ENCODE measurements around the gene RAB40C. TPM values are rescaled to one million over a fixed set of nuclear protein-coding genes. Genes with fewer than 3 reads are reported as not detected.

The RAB40C gene
- polyA plus RNA-seq, 1 donor (not counting 4 experiments of a cell fraction or from before 2014, with no cell fraction given), result 4.0 TPM

GRCh38 chr16:554297-554621 lies 35.6 kb upstream of the RAB40C start:
- H3K79me2 ChIP-seq (ENCODE audit: control insufficient read depth, insufficient read depth, low read length), result peaks cover 5% of the 10 kb centered on the region
- peaks cover 12% of the 10 kb centered on the region for H3K4me1 ChIP-seq (ENCODE audit: control insufficient read depth, extremely low read depth, insufficient read depth, low read length)
- DNase-seq (ENCODE audit: low read depth, low spot score) (no peak), FAIRE-seq (no peak)
- no peak overlapping the region for H3K4me2 ChIP-seq (ENCODE audit: control insufficient read depth, extremely low read depth, insufficient read depth, low read depth, low read length)
- H2AFZ ChIP-seq (ENCODE audit: control insufficient read depth, low read length), result no peak overlapping the region
- H3K9me1 ChIP-seq (ENCODE audit: control insufficient read depth, extremely low read depth, insufficient read depth, low read length), result no peaks in the 10 kb centered on the region
- dilution Hi-C loops (cut with MboI; ENCODE audit: extremely low pct_ligation_motif_present, low sequenced_read_pairs), result no loop called here
- H4K20me1 ChIP-seq (ENCODE audit: control insufficient read depth, extremely low read depth, insufficient read depth, low read length), result peaks cover 3% of the 10 kb centered on the region
- H3K9ac ChIP-seq (ENCODE audit: control insufficient read depth, extremely low read depth, insufficient read depth, low read length), result no peak overlapping the region
- peaks cover 18% of the 10 kb centered on the region for H3K27me3 ChIP-seq (ENCODE audit: control insufficient read depth, extremely low read depth, insufficient read depth, low read length)
- H3K4me3 ChIP-seq (ENCODE audit: control insufficient read depth in 2 of 3, extremely low read depth in 1 of 3, insufficient read depth in 2 of 3, low read depth in 1 of 3, low read length in 3 of 3), result no peak overlapping the region
- TF ChIP-seq, protein P1, sequence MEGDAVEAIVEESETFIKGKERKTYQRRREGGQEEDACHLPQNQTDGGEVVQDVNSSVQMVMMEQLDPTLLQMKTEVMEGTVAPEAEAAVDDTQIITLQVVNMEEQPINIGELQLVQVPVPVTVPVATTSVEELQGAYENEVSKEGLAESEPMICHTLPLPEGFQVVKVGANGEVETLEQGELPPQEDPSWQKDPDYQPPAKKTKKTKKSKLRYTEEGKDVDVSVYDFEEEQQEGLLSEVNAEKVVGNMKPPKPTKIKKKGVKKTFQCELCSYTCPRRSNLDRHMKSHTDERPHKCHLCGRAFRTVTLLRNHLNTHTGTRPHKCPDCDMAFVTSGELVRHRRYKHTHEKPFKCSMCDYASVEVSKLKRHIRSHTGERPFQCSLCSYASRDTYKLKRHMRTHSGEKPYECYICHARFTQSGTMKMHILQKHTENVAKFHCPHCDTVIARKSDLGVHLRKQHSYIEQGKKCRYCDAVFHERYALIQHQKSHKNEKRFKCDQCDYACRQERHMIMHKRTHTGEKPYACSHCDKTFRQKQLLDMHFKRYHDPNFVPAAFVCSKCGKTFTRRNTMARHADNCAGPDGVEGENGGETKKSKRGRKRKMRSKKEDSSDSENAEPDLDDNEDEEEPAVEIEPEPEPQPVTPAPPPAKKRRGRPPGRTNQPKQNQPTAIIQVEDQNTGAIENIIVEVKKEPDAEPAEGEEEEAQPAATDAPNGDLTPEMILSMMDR (optimal IDR thresholded peaks at IDR 0.05 in 1 of 3, IDR thresholded peaks at IDR 0.05 in 1 of 3, conservative IDR thresholded peaks at IDR 0.05 in 1 of 3; ENCODE audit: extremely low read depth in 1 of 3, insufficient read depth in 2 of 3, low read length in 3 of 3), result no peak
- no peak for TF ChIP-seq EZH2 (IDR thresholded peaks at IDR 0.05; ENCODE audit: low read length)
- no peaks in the 10 kb centered on the region for H3K9me3 ChIP-seq (ENCODE audit: control insufficient read depth, low read depth, low read length)
- no peak overlapping the region for H3K27ac ChIP-seq (ENCODE audit: control insufficient read depth, insufficient read depth, low read length)
- H3K36me3 ChIP-seq (ENCODE audit: control insufficient read depth in 2 of 2, extremely low read depth in 1 of 2, insufficient read depth in 2 of 2, low read length in 2 of 2), result peaks cover 3 to 5% of the 10 kb centered on the region in 2 experiments

DNA sequence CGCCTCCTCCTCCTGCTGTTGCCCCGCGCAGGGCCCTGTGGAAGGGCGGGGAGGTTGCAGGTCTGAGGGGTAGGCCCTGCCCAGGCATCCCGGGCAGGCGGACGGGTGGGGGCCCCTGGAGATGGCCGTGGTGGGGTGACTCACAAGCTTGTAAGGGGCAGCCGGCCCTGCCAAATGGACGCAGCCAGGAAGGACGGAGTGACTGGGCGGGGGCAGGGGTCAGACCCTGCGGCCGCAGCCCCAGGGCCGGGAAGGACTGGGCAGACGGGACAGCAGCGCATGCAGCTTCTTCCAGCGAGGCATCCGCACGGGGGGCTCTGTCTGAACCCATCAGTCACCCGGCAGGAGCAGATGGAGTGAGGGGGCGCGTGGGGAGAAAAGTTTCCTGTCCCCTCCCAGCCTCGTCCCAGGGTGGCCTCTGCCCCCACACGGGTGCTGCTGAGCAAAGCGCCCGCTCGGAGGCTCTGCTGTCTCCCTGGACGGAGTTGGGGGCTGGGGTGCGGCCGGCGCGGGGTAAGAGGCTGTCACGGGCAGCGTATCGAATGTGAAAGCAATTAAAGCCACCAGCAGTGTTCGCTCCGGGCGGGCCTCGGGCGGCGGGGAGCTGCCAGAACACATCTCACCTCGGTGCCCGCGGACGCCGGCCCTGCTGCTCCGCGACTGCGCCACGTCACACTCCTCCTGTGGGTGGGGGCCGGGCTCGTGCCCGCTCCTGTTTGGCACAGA lies 35.1 kb upstream of the RAB40C start:
- Histone ChIP-seq H3K79me2 (ENCODE audit: control insufficient read depth, insufficient read depth, low read length) (peaks cover 4% of the 10 kb centered on the region), H4K20me1 (ENCODE audit: control insufficient read depth, extremely low read depth, insufficient read depth, low read length) (peaks cover under 1% of the 10 kb centered on the region), H3K9ac (ENCODE audit: control insufficient read depth, extremely low read depth, insufficient read depth, low read length) (peak overlapping the region; percentile 9), H3K27me3 (ENCODE audit: control insufficient read depth, extremely low read depth, insufficient read depth, low read length) (peaks cover 24% of the 10 kb centered on the region), H3K9me1 (ENCODE audit: control insufficient read depth, extremely low read depth, insufficient read depth, low read length) (no peaks in the 10 kb centered on the region), H3K4me2 (ENCODE audit: control insufficient read depth, extremely low read depth, insufficient read depth, low read depth, low read length) (peak overlapping the region; percentile 75), H3K9me3 (ENCODE audit: control insufficient read depth, low read depth, low read length) (no peaks in the 10 kb centered on the region), H3K4me3 (ENCODE audit: control insufficient read depth in 2 of 3, extremely low read depth in 1 of 3, insufficient read depth in 2 of 3, low read depth in 1 of 3, low read length in 3 of 3) (peak overlapping the region in 2 of 3 experiments; percentile 18 to 48), H3K4me1 (ENCODE audit: control insufficient read depth, extremely low read depth, insufficient read depth, low read length) (peaks cover 12% of the 10 kb centered on the region), H3K36me3 (ENCODE audit: control insufficient read depth in 2 of 2, extremely low read depth in 1 of 2, insufficient read depth in 2 of 2, low read length in 2 of 2) (peaks cover 3 to 5% of the 10 kb centered on the region in 2 experiments), H3K27ac (ENCODE audit: control insufficient read depth, insufficient read depth, low read length) (no peak overlapping the region), H2AFZ (ENCODE audit: control insufficient read depth, low read length) (no peak overlapping the region)
- TF ChIP-seq, protein P1 (optimal IDR thresholded peaks at IDR 0.05 in 1 of 3, IDR thresholded peaks at IDR 0.05 in 1 of 3, conservative IDR thresholded peaks at IDR 0.05 in 1 of 3; ENCODE audit: extremely low read depth in 1 of 3, insufficient read depth in 2 of 3, low read length in 3 of 3), result no peak
- no peak for TF ChIP-seq EZH2 (IDR thresholded peaks at IDR 0.05; ENCODE audit: low read length)
- dilution Hi-C loops (cut with MboI; ENCODE audit: extremely low pct_ligation_motif_present, low sequenced_read_pairs), result no loop called here
- DNase-seq (ENCODE audit: low read depth, low spot score), result no peak
- FAIRE-seq, result no peak

Data from keratinocyte (primary cell).